Activated T-cell treated with anti-CD3 and anti-CD28 coated beads, Interleukin-2, amount 50 U/mL, for 4 hours (primary cell): ENCODE measurements around the gene ASL. TPM values are rescaled to one million over a fixed set of nuclear protein-coding genes. Genes with fewer than 3 reads are reported as not detected.
"Not testable (repeated sequence)": the region's sequence is repeated elsewhere in the genome, so short reads cannot be mapped to it uniquely, and the experiment has no call there.

Source experiments
- ATAC-seq, 2 donors: fragments of 200-7000 bp; cut with Tn5 transposase; one replicate each; pipeline ENCODE4 v1.10.0; 2021
- DNase-seq: peaks from one replicate; pipeline ENCODE4 v3.0.0-alpha.2; 2020
- H3K27me3 Mint-ChIP-seq: one replicate; pipeline ENCODE4 v1.8.0; 2021; ENCODE audit warnings: low read depth, mixed read lengths
- H3K36me3 Mint-ChIP-seq: one replicate; pipeline ENCODE4 v1.8.0; 2022; ENCODE audit warnings: mixed read lengths; ENCODE audit not compliant: insufficient read depth
- H3K4me1 Mint-ChIP-seq: one replicate; pipeline ENCODE4 v1.8.0; 2021; ENCODE audit warnings: low read depth, mixed read lengths
- H3K4me3 Mint-ChIP-seq: one replicate; pipeline ENCODE4 v1.8.0; 2021; ENCODE audit warnings: mild to moderate bottlenecking, moderate library complexity, mixed read lengths
- H3K9me3 Mint-ChIP-seq: one replicate; pipeline ENCODE4 v1.8.0; 2021; ENCODE audit warnings: mixed read lengths
- total RNA-seq, 3 donors: library from RNA; stranded (reverse); gene quantifications; one replicate each; pipeline ENCODE4 v1.2.1, GENCODE V29; 2021

ASL gene
- 10 to 100 TPM in 1 of 3 donors, 1 to 10 TPM in 2; 7.3 to 11.7 (median 9.6) TPM for total RNA-seq

DNA sequence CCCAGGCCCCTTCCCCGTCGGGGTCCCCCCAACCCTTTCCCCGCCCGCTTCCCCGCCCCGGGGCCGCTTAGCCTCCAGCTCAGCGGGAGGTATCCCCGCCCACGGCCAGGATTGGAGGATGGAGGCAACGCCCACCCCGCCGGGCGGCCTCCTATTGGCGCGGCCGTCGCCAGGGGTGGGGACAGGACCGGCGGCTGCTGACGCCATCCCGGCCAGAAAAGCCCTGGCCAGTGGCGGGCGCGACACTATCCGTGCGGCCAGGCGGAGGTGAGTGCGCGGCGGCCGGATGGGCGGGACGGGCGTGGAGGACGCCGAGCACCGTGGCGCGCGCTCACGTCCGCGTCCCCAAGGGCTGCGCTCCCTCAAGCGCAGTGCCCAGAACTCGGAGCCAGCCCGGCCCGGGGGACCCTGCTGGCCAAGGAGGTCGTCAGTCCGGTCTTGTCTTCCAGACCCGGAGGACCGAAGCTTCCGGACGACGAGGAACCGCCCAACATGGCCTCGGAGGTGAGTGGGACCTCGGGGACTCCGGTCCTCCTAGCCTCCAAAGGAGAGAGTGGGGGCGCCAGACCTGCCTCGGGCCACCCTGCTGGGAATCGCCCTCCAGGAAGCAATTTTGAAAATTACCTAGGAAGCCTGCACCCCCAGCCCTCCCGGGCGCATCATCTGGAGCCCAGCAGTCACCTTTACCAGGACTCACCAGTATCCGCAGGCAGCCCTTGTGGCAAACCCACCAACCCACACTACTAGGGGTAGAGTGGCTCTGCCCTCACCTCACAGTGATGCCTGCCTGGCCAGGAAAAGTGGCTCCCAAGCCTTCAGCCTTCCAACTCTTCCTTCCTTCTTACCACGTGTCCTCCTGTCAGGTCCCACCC is at the start of gene ASL:
Gene ASL (plus strand): TSS at position 230 of the 872 bp plus-strand sequence. CDS start 263 bp downstream, at position 493.
- no peaks in the 10 kb centered on the region for H3K9me3 Mint-ChIP-seq
- ATAC-seq (peak; percentile 99), DNase-seq (peak; percentile 79)
- peaks cover 14% of the 10 kb centered on the region for H3K4me1 Mint-ChIP-seq
- H3K27me3 Mint-ChIP-seq = no peaks in the 10 kb centered on the region
- peak within 1 kb of the TSS; percentile 76 for H3K4me3 Mint-ChIP-seq
- no peaks in the 10 kb centered on the region for H3K36me3 Mint-ChIP-seq

DNA sequence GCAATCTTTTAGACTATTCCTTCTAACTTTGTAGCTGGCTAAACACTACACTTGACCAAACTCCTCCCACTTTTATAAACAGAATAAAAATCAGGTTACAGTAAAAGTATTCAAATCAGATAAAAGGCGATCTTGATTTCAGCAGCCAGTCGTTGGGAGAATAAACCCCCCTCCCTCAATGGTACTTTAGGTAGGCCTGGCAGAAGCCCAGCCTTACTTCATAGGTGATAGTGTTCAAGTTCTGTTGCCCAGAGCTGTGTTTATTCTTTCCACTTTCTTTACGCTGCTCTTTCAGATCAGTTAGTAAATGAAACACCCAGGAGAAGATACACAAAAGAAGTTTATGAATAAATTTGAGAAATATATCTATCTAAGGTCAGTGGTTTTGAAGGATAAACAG is 47.3 kb upstream of the ASL start:
- not testable (repeated sequence) for H3K9me3 Mint-ChIP-seq, H3K27me3 Mint-ChIP-seq, H3K4me3 Mint-ChIP-seq, DNase-seq, H3K36me3 Mint-ChIP-seq, H3K4me1 Mint-ChIP-seq, ATAC-seq

DNA sequence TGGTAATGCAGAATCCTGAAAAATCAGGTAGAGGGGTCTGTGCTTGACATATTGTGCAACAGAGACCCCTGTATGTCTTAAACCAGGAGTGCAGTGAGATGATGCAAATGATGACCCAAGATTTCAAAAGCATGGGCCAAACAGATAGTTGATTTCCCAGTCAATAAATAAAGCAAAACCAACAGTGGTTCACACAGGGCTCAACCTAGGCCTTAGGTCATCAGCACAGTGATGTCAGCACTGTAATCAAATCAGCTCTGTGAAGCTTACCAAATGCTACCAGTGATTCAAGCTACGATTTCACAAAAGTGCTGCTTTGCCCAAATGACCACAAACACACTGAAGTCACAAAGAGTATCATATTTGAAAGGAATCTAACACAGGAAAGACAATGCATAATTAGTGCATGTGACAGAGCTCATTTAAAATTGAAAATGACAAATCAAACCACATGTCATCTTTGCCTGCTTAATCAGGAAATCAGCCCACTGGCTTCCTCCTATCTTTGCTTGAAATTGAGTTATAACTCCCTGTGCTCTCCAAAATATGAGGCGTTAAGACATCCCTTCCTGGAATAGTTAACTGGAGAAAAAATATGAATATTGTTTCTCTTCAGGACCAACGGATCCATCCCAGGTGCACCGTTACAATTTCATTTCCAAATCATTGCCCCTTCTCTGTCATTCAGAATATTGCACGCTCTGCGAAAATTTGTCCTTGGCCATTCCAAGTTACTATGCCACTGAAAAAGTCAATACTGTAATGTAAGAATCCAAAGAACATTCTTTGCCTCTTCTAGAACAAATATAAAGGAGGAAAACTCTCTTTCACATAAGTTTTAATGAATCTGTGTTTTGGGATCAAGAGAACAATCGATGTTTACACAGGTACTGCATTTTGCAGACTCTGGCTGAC is 41.9 kb upstream of the ASL start:
- Mint-ChIP-seq H3K4me3 (no peak overlapping the region), H3K4me1 (peaks cover 3% of the 10 kb centered on the region)

DNA sequence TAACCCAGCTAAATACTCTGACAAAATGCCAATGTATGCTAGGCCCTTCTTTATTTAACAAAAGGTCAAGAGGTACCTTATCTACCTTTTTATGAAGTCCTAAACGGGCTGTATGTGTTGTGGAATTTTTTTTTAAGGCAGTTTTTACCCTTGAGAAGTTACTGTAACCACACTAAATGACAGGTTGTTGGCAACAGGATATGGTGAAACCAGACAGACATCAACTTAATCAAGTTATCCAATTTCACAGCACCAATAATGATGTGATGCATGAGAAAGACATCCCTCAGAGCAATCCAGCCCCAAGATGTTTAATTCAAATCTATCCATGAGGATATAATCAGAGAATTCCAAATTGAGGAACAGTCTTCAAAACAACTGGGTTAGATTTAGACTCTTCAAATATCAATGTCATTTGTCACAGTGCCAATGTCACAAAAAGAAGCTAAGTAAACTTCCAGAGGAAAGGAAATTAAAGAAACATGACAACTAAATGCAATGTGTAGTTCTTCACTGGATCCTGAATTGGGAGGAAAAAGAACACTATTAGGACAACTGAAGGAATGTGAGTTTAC is 41.1 kb upstream of the ASL start:
- not testable (repeated sequence) for H3K4me3 Mint-ChIP-seq, ATAC-seq, H3K36me3 Mint-ChIP-seq, DNase-seq, H3K4me1 Mint-ChIP-seq, H3K27me3 Mint-ChIP-seq, H3K9me3 Mint-ChIP-seq

More for the DNA sequence above, 41.9 kb upstream of the ASL start:
- peak; percentile 62 to 67 for ATAC-seq
- Mint-ChIP-seq H3K9me3 (no peaks in the 10 kb centered on the region), H3K27me3 (no peaks in the 10 kb centered on the region), H3K36me3 (no peaks in the 10 kb centered on the region)
- DNase-seq = no peak

DNA sequence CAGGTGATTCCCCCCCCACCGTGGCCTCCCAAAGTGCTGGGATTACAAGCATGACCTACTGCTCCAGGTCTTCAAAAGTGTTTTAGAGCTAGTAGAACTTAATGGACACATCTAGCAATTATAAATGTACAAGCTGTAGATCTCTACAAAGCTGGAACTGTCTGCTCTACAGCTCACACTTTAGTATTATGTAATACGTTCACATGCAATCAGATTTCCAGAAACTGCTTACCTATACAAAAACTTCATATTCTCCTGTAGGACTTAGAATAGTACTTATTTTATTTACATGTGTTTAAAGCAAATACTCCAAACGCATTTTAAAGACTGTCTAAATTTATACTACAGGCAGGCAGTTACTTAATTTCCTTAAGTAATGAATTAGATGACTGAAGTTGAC is 39.2 kb upstream of the ASL start:
- H3K4me3 Mint-ChIP-seq = no peak overlapping the region
- peaks cover 3% of the 10 kb centered on the region for H3K4me1 Mint-ChIP-seq
- H3K9me3 Mint-ChIP-seq = no peaks in the 10 kb centered on the region
- ATAC-seq (no peak), DNase-seq (no peak)
- no peaks in the 10 kb centered on the region for H3K27me3 Mint-ChIP-seq
- no peaks in the 10 kb centered on the region for H3K36me3 Mint-ChIP-seq

DNA sequence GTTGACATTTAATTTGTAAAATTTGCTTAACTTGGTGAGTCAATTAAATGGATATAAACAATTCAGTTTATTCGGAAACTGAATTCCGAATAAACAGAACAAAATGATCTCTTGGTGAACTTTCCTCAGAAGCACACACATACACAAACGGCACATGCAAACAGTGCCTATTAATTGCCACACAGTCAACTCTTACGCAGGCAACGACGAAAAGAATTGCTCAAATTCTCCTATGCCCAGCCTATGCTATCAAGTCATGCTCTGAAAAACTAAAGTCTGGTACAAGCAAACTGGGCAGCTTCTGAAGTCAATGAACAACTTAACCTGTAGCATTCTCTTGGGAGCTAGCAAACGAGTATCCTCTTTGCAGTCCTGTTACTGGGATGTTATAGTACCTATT is 38.8 kb upstream of the ASL start:
- no peaks in the 10 kb centered on the region for H3K27me3 Mint-ChIP-seq
- no peak overlapping the region for H3K4me3 Mint-ChIP-seq
- H3K9me3 Mint-ChIP-seq = no peaks in the 10 kb centered on the region
- ATAC-seq (no peak), DNase-seq (no peak)
- H3K4me1 Mint-ChIP-seq = peaks cover 3% of the 10 kb centered on the region
- no peaks in the 10 kb centered on the region for H3K36me3 Mint-ChIP-seq

DNA sequence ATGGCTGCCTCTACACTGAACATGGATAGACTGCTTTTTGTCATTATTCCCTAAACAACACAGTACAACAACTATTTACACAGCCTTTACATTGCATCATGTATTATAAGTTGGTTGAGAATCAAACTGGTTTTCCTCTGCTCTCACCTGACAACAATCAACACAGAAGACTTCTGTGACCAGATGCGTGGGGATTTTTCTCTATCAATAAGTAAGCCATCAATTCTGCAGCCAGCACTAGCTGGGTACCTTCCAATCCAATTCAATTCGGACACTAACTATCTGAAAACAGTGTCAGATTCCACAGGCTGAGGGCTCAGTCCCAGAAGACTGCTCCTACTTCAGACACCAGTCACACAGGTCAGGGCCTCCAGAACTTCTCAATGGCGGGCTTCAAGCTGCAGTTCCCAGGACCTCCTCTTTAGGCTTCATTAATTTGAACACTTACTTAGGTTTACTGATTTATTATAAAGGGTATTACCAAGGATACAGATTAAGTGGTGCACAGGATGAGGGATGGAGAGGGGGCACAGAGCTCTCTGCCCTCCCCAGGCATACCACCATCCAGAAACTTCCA is 36.4 kb upstream of the ASL start:
- H3K4me3 Mint-ChIP-seq = no peak overlapping the region
- peaks cover 8% of the 10 kb centered on the region for H3K4me1 Mint-ChIP-seq
- ATAC-seq = no peak
- H3K27me3 Mint-ChIP-seq = peaks cover 4% of the 10 kb centered on the region
- no peak for DNase-seq
- H3K36me3 Mint-ChIP-seq = no peaks in the 10 kb centered on the region
- no peaks in the 10 kb centered on the region for H3K9me3 Mint-ChIP-seq

DNA sequence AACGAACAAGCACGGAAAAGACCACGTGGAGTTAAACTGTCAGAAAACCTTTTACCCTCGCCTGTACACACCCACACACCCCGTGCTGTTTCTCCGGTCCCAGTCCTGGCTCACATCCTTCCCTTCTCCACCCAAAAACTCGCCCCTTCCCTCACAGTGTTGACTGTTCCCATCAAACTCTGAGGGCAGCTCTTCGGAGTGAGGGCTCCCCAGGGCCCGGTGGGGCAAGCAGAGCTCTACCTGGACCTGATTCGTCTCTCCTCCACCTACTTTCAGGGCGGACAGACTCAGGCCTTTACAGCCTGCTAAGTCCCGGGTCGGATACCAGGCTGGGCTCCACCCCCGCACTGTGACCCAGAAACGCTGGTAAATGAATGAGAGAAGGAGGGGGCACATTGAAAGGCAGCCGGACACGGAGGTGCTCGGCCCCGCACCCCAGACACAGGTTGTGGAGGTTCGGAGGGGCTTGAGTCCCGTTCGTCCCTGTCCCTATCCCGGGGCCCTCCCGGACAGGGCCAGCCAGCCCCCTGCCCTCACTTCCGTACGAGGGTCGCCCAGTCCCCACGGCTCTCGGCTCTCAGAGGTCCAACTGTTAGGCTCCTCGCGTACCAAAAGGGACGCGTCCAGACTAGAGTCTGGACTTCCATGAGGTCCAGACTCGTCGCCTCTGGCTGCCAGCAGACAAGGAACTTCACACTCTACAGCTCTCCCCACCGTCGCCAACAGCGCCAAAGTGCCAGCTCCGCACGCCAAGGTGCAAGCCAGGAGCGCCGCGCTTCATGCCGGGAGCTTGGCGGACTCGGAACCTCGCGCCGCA is 31.7 kb upstream of the ASL start:
- no peaks in the 10 kb centered on the region for H3K36me3 Mint-ChIP-seq
- H3K27me3 Mint-ChIP-seq = peaks cover 11% of the 10 kb centered on the region
- peak overlapping the region; percentile 77 for H3K4me3 Mint-ChIP-seq
- H3K4me1 Mint-ChIP-seq = peaks cover 6% of the 10 kb centered on the region
- no peaks in the 10 kb centered on the region for H3K9me3 Mint-ChIP-seq
- peak; percentile 72 to 77 for ATAC-seq
- peak; percentile 9 for DNase-seq

DNA sequence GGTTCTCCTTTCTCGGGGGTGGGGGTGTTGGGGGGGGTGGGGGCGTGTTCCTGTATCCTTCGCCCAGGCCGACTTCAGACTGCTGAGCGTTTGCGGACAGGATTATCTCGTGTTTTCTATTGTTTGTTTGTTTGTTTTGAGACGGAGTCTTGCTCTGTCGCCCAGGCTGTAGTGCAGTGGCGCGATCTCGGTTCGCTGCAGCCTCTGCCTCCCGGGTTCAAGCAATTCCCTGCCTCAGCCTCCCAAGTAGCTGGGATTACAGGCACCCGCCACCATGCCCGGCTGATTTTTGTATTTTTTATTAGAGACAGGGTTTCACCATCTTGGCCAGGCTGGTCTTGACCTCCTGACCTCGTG is 31.1 kb upstream of the ASL start:
- not testable (repeated sequence) for H3K4me1 Mint-ChIP-seq, DNase-seq, ATAC-seq, H3K36me3 Mint-ChIP-seq, H3K9me3 Mint-ChIP-seq
- H3K27me3 Mint-ChIP-seq = peaks cover 11% of the 10 kb centered on the region
- H3K4me3 Mint-ChIP-seq = peak overlapping the region; percentile 77

DNA sequence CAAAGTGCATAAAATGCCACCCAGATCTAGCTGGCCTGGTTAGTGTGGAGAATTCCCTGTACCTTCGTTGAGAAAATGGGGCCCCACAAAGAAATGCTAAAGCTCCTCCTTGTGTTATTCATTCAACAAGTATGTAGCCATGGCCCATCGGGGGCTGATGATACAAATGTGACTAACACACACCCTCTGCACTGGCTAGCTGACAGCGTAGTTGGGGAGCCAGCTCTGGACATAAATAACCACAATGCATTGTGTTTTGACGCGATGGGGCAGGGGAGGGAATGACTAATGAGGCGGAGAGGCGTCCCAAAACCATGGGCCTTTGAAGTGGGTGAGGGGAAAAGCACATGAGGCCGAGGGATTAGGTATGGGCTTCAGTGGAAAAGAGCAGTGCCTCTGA is 28.2 kb upstream of the ASL start:
- ATAC-seq = no peak
- Mint-ChIP-seq H3K4me1 (peaks cover 6% of the 10 kb centered on the region), H3K27me3 (peaks cover 11% of the 10 kb centered on the region), H3K9me3 (no peaks in the 10 kb centered on the region), H3K36me3 (no peaks in the 10 kb centered on the region), H3K4me3 (no peak overlapping the region)
- no peak for DNase-seq

DNA sequence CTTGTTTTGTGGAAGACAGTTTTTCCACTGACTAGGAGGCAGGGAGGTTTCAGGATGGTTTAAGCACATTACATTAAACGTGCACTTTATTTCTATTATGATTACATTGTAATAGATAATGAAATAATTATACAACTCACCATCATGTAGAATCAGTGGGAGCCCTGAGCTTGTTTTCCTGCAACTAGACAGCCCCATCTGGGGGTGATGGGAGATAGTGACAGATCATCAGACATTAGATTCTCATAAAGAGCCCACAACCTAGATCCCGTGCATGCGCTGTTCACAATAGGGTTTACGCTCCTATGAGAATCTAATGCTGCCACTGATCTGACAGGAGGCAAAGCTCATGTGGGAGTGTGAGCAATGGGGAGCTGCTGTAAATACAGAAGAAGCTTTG is 25.7 kb upstream of the ASL start:
- not testable (repeated sequence) for H3K36me3 Mint-ChIP-seq, H3K4me1 Mint-ChIP-seq, H3K27me3 Mint-ChIP-seq, ATAC-seq, H3K9me3 Mint-ChIP-seq, DNase-seq, H3K4me3 Mint-ChIP-seq

DNA sequence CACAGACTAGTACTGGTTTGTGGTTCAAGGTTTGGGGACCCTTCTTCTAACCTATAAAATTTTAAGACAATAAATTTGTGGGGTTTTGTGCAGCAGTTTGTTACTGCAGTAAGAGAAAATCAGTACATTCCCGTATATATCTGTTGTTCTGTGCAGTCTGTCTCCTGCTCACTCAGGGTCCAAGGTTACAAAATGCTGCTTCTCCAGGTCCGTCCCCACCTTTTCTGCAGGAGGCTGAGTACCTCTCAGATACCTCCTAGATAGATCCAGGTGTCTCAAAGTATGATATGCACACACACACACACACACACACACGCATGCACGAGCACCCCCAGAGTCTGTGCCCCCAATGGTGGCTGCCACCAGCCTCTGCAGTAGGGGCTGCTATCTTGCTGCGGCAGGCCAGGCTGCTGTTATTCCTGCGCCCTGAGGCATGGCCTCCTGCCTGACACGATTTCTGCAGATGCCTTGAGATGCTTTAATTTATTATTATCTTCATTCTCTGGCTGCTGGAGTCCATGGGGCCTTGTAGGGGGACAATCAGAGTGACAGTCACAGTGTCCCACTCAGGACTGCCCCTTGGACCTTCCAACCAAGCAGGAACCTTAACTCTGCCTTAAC is 25.2 kb upstream of the ASL start:
- Mint-ChIP-seq H3K27me3 (peaks cover 3% of the 10 kb centered on the region), H3K36me3 (no peaks in the 10 kb centered on the region), H3K4me1 (peaks cover under 1% of the 10 kb centered on the region), H3K9me3 (no peaks in the 10 kb centered on the region), H3K4me3 (no peak overlapping the region)
- ATAC-seq = no peak
- DNase-seq = no peak

DNA sequence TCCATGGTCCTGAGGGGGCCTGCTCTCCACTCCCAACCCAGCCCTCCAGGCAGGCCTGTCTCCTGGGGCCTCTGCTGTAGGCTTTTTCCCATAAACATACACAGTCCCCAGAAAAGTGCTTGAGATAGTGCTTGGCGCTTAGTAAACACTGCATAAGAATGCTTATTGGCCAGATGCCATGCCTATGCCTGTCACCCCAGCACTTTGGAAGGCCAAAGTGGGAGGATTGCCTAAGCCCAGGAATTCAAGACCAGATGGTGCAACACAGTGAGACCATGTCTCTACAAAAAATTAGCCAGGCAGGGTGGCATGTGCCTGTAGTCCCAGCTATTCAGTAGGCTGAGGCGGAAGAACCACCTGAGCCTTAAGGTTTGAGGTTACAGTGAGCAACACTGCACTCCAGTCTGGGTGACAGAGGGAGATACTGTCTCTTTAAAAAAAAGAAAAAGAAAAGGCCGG is 24.6 kb upstream of the ASL start:
- no peaks in the 10 kb centered on the region for H3K27me3 Mint-ChIP-seq
- no peaks in the 10 kb centered on the region for H3K36me3 Mint-ChIP-seq
- peaks cover 2% of the 10 kb centered on the region for H3K4me1 Mint-ChIP-seq
- H3K9me3 Mint-ChIP-seq = no peaks in the 10 kb centered on the region
- DNase-seq = no peak
- ATAC-seq = no peak
- no peak overlapping the region for H3K4me3 Mint-ChIP-seq
